ENCODE data around the gene SEMA3G.

The SEMA3G gene

GRCh38 chr3:52444860-52445793 lies at the start of gene SEMA3G:
TSS of gene SEMA3G (minus strand) at chr3:52445103. CDS start at chr3:52445027, 76 bp downstream.
- peak within 1 kb of the TSS; percentile 12; the same call in 1 of the 2 replicates for H3K27ac ChIP-seq
- TF ChIP-seq ZFX (IDR thresholded peaks at IDR 0.05; ENCODE audit: borderline replicate concordance) (no peak), CTCF (IDR thresholded peaks at IDR 0.05) (peak; percentile 66)

- TF ChIP-seq ZFX (IDR thresholded peaks at IDR 0.05; ENCODE audit: borderline replicate concordance) (no peak), CTCF (IDR thresholded peaks at IDR 0.05) (no peak)
- no peak overlapping the region for H3K27ac ChIP-seq
Measured at GRCh38 chr3:52494445-52494844, 49.5 kb upstream of the SEMA3G start.

- H3K27ac ChIP-seq = no peak overlapping the region
- TF ChIP-seq ZFX (IDR thresholded peaks at IDR 0.05; ENCODE audit: borderline replicate concordance) (no peak), CTCF (IDR thresholded peaks at IDR 0.05) (no peak)
Measured at GRCh38 chr3:52493232-52494017, 48.5 kb upstream of the SEMA3G start.

- TF ChIP-seq ZFX (IDR thresholded peaks at IDR 0.05; ENCODE audit: borderline replicate concordance) (no peak), CTCF (IDR thresholded peaks at IDR 0.05) (no peak)
- no peak overlapping the region for H3K27ac ChIP-seq
Measured at GRCh38 chr3:52492059-52492458, 47.2 kb upstream of the SEMA3G start.

GRCh38 chr3:52490939-52491526 lies 46.1 kb upstream of the SEMA3G start:
- H3K27ac ChIP-seq = no peak overlapping the region
- TF ChIP-seq CTCF (IDR thresholded peaks at IDR 0.05) (no peak), ZFX (IDR thresholded peaks at IDR 0.05; ENCODE audit: borderline replicate concordance) (no peak)

GRCh38 chr3:52490035-52490938 lies 45.4 kb upstream of the SEMA3G start:
- H3K27ac ChIP-seq = no peak overlapping the region
- TF ChIP-seq CTCF (IDR thresholded peaks at IDR 0.05) (no peak), ZFX (IDR thresholded peaks at IDR 0.05; ENCODE audit: borderline replicate concordance) (no peak)
